T-helper 22 cell (primary cell): ENCODE data around the gene BRD4.
A peak's percentile ranks its signal among the peaks of the same experiment; 100 is the strongest.

Experiments
- DNase-seq: peaks from one replicate; pipeline ENCODE4 v3.0.0-alpha.2; 2020; ENCODE audit warnings: low read depth

BRD4 gene

DNA sequence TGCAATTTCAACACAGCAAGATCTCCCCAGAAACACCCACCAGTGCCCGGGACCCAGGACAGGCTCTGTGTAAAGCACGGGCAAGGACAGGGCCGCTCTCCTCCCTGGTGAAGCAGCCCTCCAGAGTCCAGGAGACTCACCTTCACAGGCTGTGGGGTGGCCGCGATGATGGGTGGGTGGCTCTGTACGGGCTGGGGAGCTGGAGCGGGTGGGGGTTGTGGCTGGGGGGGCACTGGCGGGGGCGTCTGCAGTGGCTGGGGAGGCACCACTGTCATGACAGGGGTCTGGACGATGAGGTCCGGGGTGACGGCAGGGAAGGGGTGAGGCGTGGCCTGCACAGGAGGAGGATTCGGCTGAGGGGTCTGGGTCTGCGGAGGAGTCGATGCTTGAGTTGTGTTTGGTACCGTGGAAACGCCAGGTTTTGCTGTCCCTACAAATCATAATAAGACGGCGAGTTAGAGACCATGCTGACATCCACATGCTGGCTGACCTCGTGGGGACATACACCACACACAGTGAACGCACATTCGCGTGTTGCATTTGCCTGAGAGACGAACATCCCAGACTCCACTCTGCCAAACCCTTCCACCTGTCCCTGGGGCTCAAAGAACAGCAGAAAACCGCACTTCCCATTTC lies 67.0 kb downstream of the BRD4 start:
- no peak for DNase-seq

DNA sequence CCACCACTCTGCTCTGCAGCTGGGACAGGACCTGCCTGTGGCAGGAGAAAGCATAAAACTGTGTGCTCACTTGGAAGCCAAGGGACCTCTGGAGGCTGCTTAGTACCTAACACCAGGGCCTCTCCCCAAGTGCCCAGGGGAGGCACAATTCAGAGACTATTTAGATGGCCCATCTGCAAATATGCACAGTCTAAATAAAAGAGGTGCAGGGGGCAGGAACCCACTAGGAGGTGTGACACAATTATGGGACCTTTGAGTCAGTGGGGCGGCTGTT lies 67.5 kb downstream of the BRD4 start:
- DNase-seq: no peak

DNA sequence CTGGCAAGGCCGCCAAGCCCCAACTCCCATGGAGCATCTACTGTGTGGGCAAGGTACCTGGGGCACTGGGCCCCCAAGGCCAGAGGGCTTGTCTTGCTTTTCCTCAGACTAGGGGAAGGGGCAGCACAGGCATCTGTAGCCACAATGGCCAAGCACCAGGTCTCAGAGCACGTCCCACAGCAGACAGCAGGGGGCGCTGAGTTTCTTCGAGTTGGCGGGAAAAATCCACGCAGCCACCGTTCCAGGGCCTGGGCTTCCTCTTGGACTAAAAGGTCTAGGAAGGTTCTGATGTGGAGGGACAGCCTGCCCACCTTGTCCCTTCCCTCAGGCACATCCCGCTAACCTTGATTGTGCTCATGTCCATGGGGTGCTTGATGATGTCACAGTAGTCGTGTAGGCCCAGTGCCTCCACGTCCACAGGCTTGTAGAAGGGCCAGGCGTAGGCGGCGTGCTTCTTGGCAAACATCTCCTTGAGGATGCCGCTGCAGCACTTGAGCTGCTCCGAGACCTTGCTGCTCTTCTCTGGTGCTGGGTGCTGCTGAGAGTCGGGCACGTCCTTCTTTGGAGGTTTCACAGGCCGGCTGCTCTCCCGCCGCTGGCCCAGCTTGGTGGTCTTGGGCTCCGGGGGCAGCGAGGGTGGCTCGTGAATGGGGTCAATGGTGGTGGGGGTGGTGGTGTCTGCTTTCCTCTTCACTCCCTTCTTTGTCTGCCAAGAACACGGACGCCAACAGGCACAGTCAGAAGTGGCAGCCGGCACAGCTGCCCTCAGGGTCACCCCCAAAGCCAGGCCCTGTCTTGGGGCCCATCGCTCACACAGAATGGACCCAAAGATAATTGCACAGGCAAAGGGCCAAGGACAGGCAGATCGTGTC lies 68.0 kb downstream of the BRD4 start:
- DNase-seq: peak; percentile 19

DNA sequence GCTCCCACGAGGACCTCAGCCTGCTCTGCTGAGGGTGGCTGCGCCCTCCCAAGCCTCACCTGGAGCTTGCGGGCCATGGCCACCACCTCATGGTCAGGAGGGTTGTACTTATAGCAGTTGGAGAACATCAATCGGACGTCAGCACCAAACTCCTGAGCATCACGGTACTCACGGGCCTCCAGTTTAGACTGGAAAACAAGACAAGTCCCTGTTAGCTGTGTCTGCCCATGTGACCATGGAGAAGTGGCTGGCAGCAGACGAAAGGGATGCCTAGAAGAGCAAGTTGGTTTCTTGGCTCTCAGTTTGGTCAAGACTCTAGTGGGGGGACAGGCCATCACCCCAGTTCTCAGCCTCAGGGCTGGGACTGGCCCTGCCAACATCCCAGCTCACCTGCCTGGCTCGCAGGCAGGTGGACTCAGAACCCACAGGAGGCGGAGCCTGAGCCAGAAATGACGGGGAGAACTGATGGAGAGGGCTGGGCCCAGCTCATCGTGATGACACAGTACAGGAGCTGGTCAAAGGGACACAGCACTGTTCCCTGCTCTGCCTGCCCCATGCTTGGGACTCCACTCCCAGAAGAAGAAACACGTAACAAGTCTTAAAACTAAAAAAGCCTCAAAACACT lies 68.9 kb downstream of the BRD4 start:
- DNase-seq: no peak

DNA sequence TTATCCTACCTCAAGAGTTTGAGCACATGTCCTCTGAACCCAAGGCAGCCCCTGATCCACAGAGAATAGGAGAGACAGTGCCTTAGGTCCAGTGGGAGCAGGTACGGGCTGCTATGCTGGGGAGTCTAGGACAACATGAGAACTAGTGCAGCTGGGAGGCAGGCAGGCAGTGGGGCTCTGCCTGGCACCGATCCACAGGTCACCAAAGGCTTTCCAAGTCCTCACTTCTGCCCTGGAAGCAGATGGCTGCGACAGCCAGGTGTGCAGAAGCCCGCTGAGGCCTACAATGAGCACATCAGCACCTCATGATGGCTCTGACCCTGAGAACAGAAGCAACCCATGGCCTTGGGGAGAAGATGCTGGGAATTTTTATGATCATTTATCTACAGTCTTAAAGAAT lies 70.3 kb downstream of the BRD4 start:
- no peak for DNase-seq

DNA sequence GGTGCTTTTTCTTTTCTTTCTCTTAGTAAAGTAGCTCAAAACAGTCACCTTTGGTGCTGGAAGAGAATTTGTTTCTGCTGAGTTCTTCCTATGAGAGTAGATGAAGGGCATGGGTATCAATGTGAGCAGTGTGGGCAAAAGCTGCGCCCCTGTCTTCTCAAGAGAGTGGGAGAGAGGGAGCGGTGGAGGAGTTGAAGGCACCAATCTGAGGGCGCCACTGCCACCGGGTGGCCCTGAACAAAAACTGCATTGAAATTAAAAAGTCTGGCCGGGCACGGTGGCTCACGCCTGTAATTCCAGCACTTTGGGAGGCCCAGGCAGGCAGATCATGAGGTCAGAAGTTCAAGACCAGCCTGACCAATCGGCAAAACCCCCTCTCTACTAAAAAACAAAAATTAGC lies 71.4 kb downstream of the BRD4 start:
- DNase-seq: no peak

DNA sequence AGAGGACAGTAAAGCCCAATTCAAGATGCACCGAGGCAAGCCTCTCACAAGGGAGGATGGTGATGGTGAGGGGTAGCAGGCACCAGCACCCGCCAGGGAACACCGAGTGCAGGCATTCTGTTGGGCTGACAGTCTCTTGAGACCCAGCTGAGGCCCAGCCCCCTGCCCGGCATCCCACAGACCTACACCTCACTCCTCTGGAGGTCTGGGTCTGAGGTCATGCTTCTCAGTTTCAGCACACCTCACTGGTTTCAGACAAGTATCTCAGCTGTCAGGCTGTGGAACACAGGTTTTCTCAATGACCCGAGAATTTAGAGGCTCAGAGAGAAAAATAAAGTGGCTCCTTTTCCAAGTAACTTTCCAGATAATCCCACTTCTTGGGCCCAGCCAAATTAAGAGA lies 72.4 kb downstream of the BRD4 start:
- DNase-seq: no peak

DNA sequence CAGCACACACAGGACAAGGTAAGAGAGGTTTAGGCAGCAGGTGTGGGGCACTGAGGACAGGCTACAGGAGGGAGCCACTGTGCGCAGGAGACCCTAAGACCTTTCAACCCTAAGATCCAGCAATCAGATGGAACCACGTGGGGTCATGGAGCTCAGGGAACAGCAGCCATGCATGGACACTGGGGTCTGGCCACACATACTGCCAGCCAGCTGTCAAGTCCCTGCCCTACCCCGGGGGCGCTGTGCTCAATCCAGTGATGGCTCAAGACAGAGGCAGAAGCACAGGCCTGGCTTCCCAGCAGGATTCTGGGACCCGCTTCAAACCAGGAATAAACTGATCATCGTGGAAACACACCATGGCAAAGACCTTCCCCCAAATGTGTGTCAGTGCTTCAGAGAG lies 74.6 kb downstream of the BRD4 start:
- DNase-seq: no peak

DNA sequence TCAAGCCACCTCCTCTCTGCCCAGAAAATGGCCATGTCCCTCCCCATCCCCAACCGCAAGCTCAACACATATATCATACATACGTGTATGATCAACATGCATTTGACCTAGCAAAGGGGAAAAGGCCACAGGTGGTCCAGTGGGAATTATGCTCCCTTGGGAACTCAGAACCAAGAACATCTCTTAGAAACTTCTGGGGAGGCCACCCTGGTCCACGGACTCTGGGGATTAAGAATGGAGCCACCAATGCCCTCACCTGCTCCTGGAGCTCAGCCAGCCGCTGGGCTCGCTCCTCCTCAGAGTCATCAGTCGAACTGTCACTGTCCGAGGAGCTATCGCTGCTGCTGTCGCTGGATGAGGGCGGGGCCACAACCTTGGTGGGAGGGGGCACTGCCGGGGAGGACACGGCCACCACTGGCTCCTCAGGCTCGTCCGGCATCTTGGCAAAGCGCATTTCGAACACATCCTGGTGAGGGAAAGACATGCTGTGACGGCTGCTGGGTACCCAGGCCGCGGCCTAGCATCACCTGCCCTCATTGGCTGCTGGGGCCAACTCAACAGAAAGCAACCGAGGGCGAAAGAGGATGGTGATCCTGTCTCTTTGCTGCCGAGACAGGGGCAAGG lies 75.5 kb downstream of the BRD4 start:
- no peak for DNase-seq

DNA sequence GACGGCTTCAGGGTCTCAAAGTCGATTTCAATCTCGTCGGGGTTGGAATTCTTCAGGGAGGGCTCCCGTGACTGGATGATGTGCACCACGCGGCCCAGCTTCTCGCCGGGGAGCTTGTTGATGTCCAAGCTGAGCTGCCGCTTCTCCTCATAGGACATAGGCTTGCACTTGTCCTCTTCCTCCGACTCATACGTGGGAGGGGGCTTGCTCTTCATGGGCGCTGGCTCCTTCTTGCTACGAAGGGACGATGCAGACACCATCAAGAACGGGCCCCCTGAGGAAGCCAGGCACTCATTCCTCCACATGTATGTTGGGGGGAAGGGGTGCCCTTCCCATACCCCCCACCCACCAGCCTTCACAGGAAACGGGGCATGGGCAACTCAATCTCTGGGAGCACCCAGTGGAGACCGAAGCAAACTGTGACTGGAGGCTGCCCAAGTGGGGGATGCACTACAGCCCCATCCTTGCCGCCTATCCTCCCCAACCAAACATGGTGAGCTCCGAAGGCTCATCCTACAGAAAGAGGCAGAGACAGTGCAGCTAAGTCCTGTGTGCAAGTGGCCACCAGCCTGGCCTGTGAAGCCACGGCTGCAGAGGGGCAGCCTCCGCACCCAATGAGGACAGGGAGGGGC lies 76.9 kb downstream of the BRD4 start:
- no peak for DNase-seq

DNA sequence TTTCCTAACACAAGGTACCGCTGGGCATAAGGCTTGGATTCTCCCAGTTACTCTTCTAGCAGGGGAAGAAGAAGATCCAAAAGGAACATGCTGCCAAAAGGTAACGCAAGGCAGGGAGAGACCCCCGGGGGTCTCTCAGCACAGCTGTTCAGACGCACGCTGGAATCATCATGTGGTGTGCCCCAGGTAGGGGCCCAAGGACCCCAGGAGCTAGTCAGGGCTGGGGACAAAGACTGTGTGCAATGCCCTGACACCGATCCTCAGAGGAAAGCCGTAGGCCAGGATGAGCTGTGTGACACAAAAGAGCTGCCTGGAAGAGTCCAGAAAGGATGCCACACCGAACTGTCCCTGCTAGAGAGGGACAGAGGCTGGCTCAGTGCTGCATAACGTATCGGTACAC lies 77.8 kb downstream of the BRD4 start:
- no peak for DNase-seq

DNA sequence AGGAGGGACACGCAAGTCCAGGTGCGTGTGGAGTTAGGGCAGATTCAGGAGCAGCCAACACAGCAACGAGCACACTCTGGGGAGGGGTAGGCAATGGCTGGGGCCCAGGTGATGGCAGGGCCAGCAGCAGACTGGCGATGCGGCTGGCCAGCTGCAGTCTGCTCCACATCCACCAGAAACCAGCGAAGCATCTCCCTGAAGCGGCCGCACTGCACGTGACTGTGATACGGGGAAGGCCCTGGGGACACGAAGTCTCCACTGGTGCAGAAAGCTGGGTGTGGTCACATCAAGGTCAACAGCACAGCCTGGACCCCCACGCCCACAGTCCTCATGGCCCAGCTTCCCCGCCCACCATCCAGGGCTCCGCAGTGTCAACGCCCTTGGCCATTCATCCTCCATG lies 78.8 kb downstream of the BRD4 start:
- DNase-seq: no peak

DNA sequence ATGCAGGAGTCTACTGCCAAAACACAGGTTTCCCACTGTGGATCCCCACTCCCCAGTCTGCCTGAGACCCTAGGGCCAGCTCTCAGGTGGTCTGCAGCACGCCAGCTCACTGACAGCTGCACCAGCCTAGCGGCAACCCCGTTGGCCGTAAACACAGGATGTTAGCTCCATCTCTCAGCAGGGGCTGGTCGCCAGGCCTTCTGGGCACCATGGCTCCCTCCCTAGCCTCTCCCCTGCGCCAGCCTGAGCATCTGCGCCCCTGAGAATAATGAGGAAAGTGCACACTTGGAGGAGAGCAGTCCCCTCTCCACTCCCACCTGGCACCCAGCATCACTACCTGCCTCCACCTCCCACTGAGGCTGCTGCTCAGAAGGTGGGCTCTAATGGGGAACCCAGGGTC lies 79.3 kb downstream of the BRD4 start:
- DNase-seq: no peak

DNA sequence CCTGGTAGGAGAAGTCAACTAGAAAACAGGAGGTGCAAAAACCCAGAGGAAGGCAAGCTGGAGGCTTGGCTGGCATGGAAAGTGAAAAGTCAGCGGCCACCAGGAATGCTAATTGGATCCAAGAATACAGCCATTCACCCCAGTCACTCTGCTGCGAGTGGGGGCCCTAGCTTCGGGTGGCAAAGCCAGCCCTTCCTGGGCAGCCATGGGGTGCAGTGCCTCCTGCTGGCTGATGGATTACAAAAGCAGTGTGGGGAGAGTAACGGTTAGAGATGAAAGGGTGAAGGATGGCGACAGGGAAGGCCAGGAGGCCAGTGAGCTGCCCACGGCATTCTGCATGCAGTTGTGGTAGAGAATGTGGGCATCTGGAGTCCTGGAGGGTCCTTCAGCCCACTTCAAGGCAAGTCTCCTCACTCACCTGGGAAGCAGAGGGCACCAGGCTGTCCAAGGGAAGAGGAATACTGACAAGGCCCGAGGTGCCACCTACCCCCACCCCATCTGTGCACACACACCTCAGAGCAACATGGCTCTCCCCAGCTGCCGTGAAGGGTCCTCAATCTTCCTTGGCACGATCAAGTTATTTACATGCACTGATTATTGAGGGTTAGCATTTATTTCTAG lies 79.8 kb downstream of the BRD4 start:
- no peak for DNase-seq

DNA sequence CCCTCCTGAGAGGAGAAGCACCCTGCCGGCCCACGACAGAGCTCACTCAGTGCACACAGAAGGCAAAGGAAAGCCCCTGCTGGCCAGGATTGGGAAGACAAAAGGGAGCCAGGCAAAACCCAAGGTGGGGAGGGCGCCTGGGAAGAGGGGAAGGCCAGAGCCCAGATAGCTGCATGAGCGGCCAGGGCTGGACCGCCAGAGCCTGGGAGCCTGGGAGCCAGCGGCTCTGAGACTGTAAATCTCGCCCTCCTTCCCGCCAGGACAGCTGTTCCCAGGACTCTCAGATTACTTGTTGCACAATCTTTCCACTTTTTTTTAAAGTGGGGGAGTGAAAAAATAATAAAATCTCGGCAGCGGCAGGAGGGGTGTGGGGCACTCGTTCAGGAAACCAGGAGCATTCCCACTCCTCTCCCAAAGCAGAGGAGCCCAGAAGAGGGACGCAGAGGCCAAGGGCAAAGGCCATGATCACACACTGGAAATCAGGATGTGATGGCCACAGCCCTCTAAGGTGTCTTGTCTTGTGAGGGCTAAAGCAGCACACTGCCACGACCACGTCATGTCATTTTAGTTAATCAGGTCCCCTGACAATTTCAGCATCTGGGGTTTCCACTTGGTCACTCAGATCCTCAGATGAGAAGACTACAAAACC lies 80.5 kb downstream of the BRD4 start:
- DNase-seq: no peak

DNA sequence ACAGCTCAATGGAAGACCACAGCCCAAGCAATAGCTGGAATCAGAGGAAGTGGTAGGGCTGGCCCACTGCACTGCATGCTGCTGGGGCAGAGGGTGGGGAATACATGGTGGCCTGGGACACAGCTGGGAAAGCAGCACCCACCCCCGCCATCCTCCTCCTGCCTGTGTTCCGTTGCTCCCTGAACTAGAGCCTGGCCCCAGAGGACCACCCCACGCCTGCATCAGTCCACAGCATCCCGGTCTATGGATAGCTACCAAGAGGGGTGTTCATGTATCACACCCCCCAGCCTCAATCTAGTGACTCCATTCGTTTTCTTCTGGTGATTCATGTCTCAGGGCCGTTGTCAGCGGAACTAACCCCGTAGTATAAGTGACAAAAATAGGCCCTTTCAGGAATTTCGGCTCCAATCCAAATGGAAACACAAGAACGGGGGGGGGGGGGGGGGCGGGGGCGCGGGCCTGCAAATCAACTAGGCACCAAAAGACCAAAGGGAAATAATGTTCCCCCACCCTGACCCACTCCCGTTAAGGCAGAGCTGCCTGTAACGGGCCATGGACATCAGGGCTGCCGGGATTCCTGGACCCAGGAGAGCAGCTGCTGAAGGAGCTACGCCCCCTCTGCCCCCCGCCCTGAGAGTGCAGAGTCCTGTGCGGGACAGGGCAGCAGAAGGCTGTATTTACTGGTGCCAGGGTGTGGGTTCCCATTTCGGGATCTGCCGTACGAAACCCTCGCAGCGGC lies 81.2 kb downstream of the BRD4 start:
- no peak for DNase-seq

DNA sequence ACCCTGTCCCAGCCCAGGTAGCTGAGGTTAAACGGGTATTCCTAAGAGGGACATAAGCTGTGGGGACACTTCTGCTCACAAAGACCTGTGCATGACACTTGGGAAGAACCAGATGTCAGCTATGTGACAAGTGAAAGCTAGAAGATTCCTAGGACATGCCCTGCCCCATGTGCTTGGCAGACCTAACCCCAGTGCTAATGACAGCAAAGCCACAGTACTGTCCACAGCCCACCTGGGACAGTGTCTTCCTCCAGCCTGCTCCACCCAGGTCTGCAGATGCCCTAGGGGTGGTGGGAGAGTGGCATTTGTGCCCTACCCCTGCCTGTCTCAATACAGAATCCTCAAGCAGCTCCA lies 81.7 kb downstream of the BRD4 start:
- no peak for DNase-seq

DNA sequence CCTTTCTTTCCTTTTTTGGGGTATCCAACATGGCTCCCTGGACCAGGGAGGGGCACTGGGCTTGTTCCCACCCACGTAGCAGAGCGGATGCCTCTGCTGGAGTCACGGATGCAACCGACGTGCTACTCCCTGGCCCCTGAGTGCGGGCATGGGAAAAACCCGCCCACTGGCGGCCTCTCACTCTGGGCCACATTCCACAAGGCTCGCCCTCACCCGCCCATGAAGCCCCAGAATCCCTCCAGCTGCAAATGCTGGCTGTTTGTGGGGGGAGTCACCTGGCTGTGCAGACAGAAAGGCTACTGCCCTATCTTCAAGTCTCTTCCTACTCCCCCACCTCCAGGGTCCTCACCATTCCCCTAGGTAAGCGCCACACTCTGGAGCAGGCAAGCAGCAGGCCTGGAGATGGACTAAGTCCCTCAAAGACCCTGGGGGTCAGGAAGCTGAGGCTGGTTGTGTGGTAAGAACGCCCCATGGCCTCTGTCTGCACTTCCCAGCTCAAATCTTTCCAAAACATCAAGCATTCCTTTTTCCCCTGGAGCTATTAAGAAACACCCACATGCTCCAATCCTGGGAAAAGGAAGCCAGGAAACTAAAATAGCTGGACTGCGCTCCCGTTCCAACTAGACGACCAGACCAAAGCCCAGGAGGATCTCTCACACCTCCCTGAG lies 82.2 kb downstream of the BRD4 start:
- no peak for DNase-seq

DNA sequence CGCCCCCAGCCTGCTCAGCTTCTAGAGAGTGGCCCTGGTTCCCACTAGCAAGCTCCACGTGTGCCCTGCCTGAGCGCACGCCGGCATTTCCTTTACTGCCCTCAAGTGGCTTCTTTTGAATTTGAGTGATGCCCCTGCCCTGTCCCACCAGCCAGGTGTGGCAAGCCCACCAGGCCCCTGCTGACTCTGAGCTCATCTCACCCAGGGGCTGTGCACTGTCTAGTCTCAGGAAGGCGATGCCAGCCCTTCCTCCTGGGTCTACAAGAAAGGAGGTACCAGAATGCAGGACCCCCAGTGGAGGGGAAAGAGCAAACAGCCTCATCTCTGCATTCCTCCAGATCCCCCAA lies 82.8 kb downstream of the BRD4 start:
- no peak for DNase-seq

DNA sequence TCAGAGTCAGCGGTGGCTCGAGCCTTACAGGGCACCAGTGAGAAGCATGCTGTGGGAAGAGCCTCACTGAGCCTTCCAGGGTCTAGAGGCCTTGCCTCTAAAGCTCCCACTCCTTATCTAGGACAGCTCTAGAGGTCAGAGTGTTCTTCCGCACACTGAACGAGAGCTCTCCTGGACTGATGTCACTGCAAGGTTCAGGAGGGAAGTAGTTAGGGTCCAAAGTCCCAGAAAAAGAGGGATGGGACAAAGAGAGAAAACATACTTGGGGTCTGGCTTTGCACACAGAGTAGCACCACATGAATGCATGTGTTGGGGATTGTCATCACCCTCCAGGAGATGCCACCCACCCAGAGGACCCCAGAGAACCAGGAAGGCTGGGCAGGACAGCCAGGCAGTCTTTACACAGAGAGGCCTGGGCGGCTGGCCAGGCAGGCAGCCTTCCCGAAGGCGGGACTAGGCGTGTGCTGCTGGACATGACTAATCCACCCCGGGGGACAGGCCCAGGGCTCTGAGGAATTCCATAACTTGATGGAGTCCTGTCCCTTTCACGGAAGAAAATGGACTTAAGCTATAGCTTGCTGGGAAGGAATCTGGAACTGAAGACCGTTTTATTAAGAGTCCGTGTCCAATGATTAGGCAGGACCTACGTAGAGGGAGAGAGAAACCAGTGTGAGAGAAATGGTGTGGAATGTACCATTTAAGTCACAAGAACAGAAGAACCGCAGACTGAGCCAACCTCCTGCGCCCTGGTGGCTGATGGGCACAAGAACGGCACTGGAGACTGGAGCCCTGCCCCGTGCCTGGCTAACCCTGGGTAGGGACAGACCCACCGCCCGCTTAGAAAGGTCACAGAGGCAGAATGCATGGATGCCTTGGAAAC lies 83.5 kb downstream of the BRD4 start:
- DNase-seq: no peak
